GM18526 (cell line): Measurements from ENCODE around the gene CELF5.
A peak's percentile ranks its signal among the peaks of the same experiment; 100 is the strongest.

Source experiments
- POLR2A ChIP-seq: IDR thresholded peaks from 3 replicates; pipeline ENCODE4 v1.6.1; 2011; ENCODE audit not compliant: insufficient read length; ENCODE audit errors: extremely low read depth

CELF5 gene

GRCh38 chr19:3224346-3225168 lies at the start of gene CELF5:
Gene CELF5 (plus strand): TSS chr19:3224661. CDS start chr19:3224740, 79 bp downstream.
- TF ChIP-seq POLR2A: no peak

- no peak for TF ChIP-seq POLR2A
Measured at GRCh38 chr19:3175781-3176714, 48.4 kb upstream of the CELF5 start.

GRCh38 chr19:3176715-3177501 lies 47.6 kb upstream of the CELF5 start:
- no peak for TF ChIP-seq POLR2A

GRCh38 chr19:3178377-3178972 lies 46.0 kb upstream of the CELF5 start, which contains the start of gene S1PR4:
Gene S1PR4 (plus strand): TSS chr19:3178769. CDS start chr19:3178793, 24 bp downstream.
- peak; percentile 79 for TF ChIP-seq POLR2A

- no peak for TF ChIP-seq POLR2A
Measured at GRCh38 chr19:3178973-3179738, 45.3 kb upstream of the CELF5 start.

- no peak for TF ChIP-seq POLR2A
Measured at GRCh38 chr19:3179739-3180293, 44.6 kb upstream of the CELF5 start.

- TF ChIP-seq POLR2A: no peak
Measured at GRCh38 chr19:3183721-3184641, 40.5 kb upstream of the CELF5 start.

- no peak for TF ChIP-seq POLR2A
Measured at GRCh38 chr19:3184847-3185460, 39.5 kb upstream of the CELF5 start.

- TF ChIP-seq POLR2A: peak; percentile 64
Measured at GRCh38 chr19:3185461-3186159, 38.9 kb upstream of the CELF5 start, which contains the start of gene NCLN. Gene NCLN (plus strand): TSS chr19:3185930. CDS start chr19:3186031, 101 bp downstream.

- TF ChIP-seq POLR2A: no peak
Measured at GRCh38 chr19:3186160-3186688, 38.2 kb upstream of the CELF5 start.
